ENCODE measurements around the gene RNPEP. TPM values are rescaled to one million over a fixed set of nuclear protein-coding genes. Genes with fewer than 3 reads are reported as not detected.

RNPEP gene
- total and polyA plus RNA-seq, 2 of the 13 experiments (the other 11 are each of a cell fraction or from before 2014, with no cell fraction given) = 20.6 to 38.4 TPM

GRCh38 chr1:201955009-201955728 lies 27.3 kb upstream of the RNPEP start, which contains the start of gene TIMM17A (continued):
- TF ChIP-seq ZNF446 (CRISPR knock-in tag; IDR thresholded peaks at IDR 0.05) = no peak
- no peak for TF ChIP-seq CENPBD1 (CRISPR knock-in tag; IDR thresholded peaks at IDR 0.05; ENCODE audit: borderline replicate concordance, low read depth)
- TF ChIP-seq FOXM1 (CRISPR knock-in tag; IDR thresholded peaks at IDR 0.05) = no peak
- TF ChIP-seq MNT (IDR thresholded peaks at IDR 0.05) = 0 out of 2 replicates have a peak, but pooled peaks have one; percentile 5
- TF ChIP-seq KDM4B (CRISPR knock-in tag; IDR thresholded peaks at IDR 0.05) = no peak
- TF ChIP-seq ZBTB4 (CRISPR knock-in tag; IDR thresholded peaks at IDR 0.05; ENCODE audit: borderline replicate concordance) = no peak
- TF ChIP-seq ZNF589 (CRISPR knock-in tag; conservative IDR thresholded peaks at IDR 0.05) = no peak
- no peak for TF ChIP-seq ZFYVE20 (CRISPR knock-in tag; IDR thresholded peaks at IDR 0.05; ENCODE audit: borderline replicate concordance, low read depth)
- no peak; the same call in 1 of the 2 replicates for TF ChIP-seq ARNT2 (CRISPR knock-in tag; IDR thresholded peaks at IDR 0.05; ENCODE audit: low read depth)
- no peak for TF ChIP-seq SSRP1 (CRISPR knock-in tag; IDR thresholded peaks at IDR 0.05)
- TF ChIP-seq ZNF891 (CRISPR knock-in tag; IDR thresholded peaks at IDR 0.05) = no peak
- TF ChIP-seq HDAC6 (IDR thresholded peaks at IDR 0.05; ENCODE audit: low read depth, low read length) = no peak
- peak; percentile 66 for TF ChIP-seq SOX5 (CRISPR knock-in tag; IDR thresholded peaks at IDR 0.05; ENCODE audit: borderline replicate concordance)
- TF ChIP-seq ZNF569 (CRISPR knock-in tag; IDR thresholded peaks at IDR 0.05; ENCODE audit: borderline replicate concordance) = no peak
- TF ChIP-seq TMF1 (CRISPR knock-in tag; IDR thresholded peaks at IDR 0.05; ENCODE audit: low read depth) = 0 out of 2 replicates have a peak, but pooled peaks have one; percentile 11
- no peak for TF ChIP-seq NCOA2 (CRISPR knock-in tag; IDR thresholded peaks at IDR 0.05)
- no peak for TF ChIP-seq ZNF737 (CRISPR knock-in tag; IDR thresholded peaks at IDR 0.05; ENCODE audit: borderline replicate concordance)
- TF ChIP-seq ZNF780A (CRISPR knock-in tag; IDR thresholded peaks at IDR 0.05) = no peak
- TF ChIP-seq POLR2G (IDR thresholded peaks at IDR 0.05; ENCODE audit: low read depth, low read length) = peak; percentile 96
- no peak for TF ChIP-seq MYNN (CRISPR knock-in tag; IDR thresholded peaks at IDR 0.05; ENCODE audit: low read depth)
- TF ChIP-seq TGIF2 (CRISPR knock-in tag; IDR thresholded peaks at IDR 0.05) = no peak
- TF ChIP-seq ZNF614 (CRISPR knock-in tag; IDR thresholded peaks at IDR 0.05; ENCODE audit: borderline replicate concordance) = no peak
- TF ChIP-seq ZNF468 (CRISPR knock-in tag; IDR thresholded peaks at IDR 0.05) = no peak

All from HepG2 (cell line).